SU-DHL-6 (cell line): ENCODE data around the gene CALML3.

Experiments used
- H2AFZ ChIP-seq: fragments of 200-600 bp; sonication (generic); 2 replicates; pipeline ENCODE4 v1.6.1; 2014; ENCODE audit warnings: low read depth, mild to moderate bottlenecking, moderate library complexity, mixed read lengths, antibody characterized with exemption, low read length; ENCODE audit not compliant: severe bottlenecking
- H3F3A ChIP-seq: fragments of 200-600 bp; shearing (Covaris generic); 2 replicates; pipeline ENCODE4 v1.6.0; 2016; ENCODE audit warnings: antibody characterized with exemption, mild to moderate bottlenecking; ENCODE audit not compliant: insufficient read depth
- H3K27ac ChIP-seq: fragments of 200-600 bp; sonication (generic); 2 replicates; pipeline ENCODE4 v1.5.1; 2016; ENCODE audit warnings: low read depth, mild to moderate bottlenecking, low read length, moderate library complexity, mixed read lengths
- H3K27me3 ChIP-seq: fragments of 200-600 bp; sonication (generic), shearing (Covaris generic); 2 replicates; pipeline ENCODE4 v1.6.0; 2014; ENCODE audit warnings: mild to moderate bottlenecking, low read length
- H3K36me3 ChIP-seq: fragments of 200-600 bp; sonication (generic); 2 replicates; pipeline ENCODE4 v1.6.1; 2014; ENCODE audit warnings: mild to moderate bottlenecking, low read length, mixed read lengths
- H3K4me2 ChIP-seq: fragments of 300-600, 200-600 bp; shearing (Covaris generic), sonication (generic); 2 replicates; pipeline ENCODE4 v1.6.0; 2014; ENCODE audit warnings: low read length, low read depth, mild to moderate bottlenecking; ENCODE audit not compliant: poor library complexity, severe bottlenecking
- H3K4me3 ChIP-seq: fragments of 200-600 bp; sonication (generic); 2 replicates; pipeline ENCODE4 v1.5.1; 2014; ENCODE audit warnings: antibody characterized with exemption, low read length, mild to moderate bottlenecking, mixed read lengths; ENCODE audit not compliant: insufficient read depth, poor library complexity, severe bottlenecking
- H3K79me2 ChIP-seq: fragments of 200-600 bp; sonication (generic); 2 replicates; pipeline ENCODE4 v1.6.1; 2014; ENCODE audit warnings: mild to moderate bottlenecking, low read length, moderate library complexity; ENCODE audit not compliant: insufficient read depth
- H3K9ac ChIP-seq: fragments of 200-600 bp; sonication (generic); 2 replicates; pipeline ENCODE4 v1.7.0; 2014; ENCODE audit warnings: mild to moderate bottlenecking, low read length
- H3K9me2 ChIP-seq: fragments of 200-600 bp; sonication (generic); replicated peaks from 2 replicates; pipeline ENCODE4 v1.6.1; 2014; ENCODE audit warnings: low read length; ENCODE audit not compliant: insufficient read depth
- H3K9me3 ChIP-seq: fragments of 200-600 bp; sonication (generic); 2 replicates; pipeline ENCODE4 v1.6.1; 2014; ENCODE audit warnings: low read length, mixed read lengths; ENCODE audit not compliant: insufficient read depth
- H4K20me1 ChIP-seq: fragments of 200-600 bp; sonication (generic); 2 replicates; pipeline ENCODE4 v1.6.1; 2014; ENCODE audit warnings: low read depth, mild to moderate bottlenecking, antibody characterized with exemption, low read length, moderate library complexity, mixed read lengths
- CTCF ChIP-seq: fragments of 200-600 bp; sonication (generic); IDR thresholded peaks from one replicate; pipeline ENCODE4 v1.5.1; 2017; ENCODE audit warnings: antibody characterized with exemption, mild to moderate bottlenecking, low read length, moderate library complexity; ENCODE audit not compliant: insufficient read depth, poor library complexity, severe bottlenecking
- EZH2phosphoT487 ChIP-seq: fragments of 200-600 bp; sonication (generic), shearing (Covaris generic); conservative IDR thresholded peaks from 2 replicates; pipeline ENCODE4 v1.6.1; 2018; ENCODE audit warnings: mild to moderate bottlenecking, antibody characterized with exemption, low read length, moderate library complexity, mixed read lengths

CALML3 gene

DNA sequence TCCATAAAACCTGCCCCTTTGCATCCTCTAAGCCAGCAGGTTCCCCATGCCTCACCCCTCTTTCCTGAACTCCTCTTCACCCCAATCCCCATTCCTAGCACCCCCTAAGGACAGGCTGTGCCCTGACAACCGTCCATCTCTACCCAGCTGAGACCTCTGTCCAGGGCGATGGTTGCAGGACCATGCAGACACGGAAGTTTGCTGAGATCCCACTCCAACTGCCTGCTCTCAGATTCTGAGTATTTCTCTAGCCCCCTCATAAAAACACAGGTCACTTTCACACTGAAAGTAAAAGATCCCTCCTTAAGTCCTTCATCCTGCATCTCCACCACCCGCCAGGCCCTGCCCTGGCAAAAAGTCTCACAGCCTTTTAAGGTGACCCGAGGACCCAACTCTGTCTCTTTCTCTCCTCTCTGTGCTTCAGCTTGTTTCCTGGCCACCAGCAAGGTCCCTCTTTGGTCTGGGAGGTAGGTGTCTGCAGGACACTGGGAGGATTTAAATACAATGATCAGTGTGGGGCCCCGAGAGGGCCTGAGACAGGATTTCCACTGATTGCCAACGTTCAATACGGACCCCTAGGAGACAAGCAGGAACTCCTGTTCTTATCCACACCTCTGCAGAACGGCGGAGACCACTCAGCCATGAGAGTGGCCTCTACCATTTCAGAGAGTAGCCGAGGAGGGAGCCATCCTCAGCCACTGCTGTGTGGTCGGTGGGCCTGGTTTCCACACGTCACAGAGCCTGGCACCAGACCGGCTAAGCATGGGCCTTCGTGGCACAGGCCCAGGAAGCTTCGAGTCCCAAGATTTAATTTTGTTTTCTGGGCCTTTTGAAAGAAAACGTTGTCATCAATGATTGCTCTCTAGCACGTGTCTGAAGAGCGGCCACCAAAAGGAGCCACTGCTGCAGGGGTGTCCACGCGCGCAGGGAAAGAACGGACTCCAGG is 27.9 kb downstream of the CALML3 start:
- Histone ChIP-seq H3F3A (no peaks in the 10 kb centered on the region), H3K79me2 (no peaks in the 10 kb centered on the region), H3K9ac (no peak overlapping the region), H3K4me2 (no peak overlapping the region), H3K9me3 (no peaks in the 10 kb centered on the region), H3K9me2 (no peaks in the 10 kb centered on the region), H3K27ac (no peak overlapping the region), H3K27me3 (no peaks in the 10 kb centered on the region), H2AFZ (no peak overlapping the region), H4K20me1 (no peaks in the 10 kb centered on the region), H3K4me3 (no peak overlapping the region), H3K36me3 (no peaks in the 10 kb centered on the region)
- TF ChIP-seq CTCF, result no peak
- TF ChIP-seq EZH2phosphoT487, result no peak

- H2AFZ ChIP-seq, result no peak overlapping the region
- H3K4me2 ChIP-seq, result no peak overlapping the region
- no peaks in the 10 kb centered on the region for H3K27me3 ChIP-seq
- H3F3A ChIP-seq, result no peaks in the 10 kb centered on the region
- no peaks in the 10 kb centered on the region for H3K9me2 ChIP-seq
- no peak overlapping the region for H3K4me3 ChIP-seq
- no peaks in the 10 kb centered on the region for H3K79me2 ChIP-seq
- no peaks in the 10 kb centered on the region for H3K9me3 ChIP-seq
- H3K36me3 ChIP-seq, result no peaks in the 10 kb centered on the region
- H3K9ac ChIP-seq, result no peak overlapping the region
- TF ChIP-seq CTCF (no peak), EZH2phosphoT487 (no peak)
- no peak overlapping the region for H3K27ac ChIP-seq
- H4K20me1 ChIP-seq, result no peaks in the 10 kb centered on the region
Measured at GRCh38 chr10:5553400-5554170, 28.8 kb downstream of the CALML3 start.

- Histone ChIP-seq H3K9ac (no peak overlapping the region), H3K9me2 (no peaks in the 10 kb centered on the region), H4K20me1 (no peaks in the 10 kb centered on the region), H3K36me3 (no peaks in the 10 kb centered on the region), H3F3A (no peaks in the 10 kb centered on the region), H3K4me3 (no peak overlapping the region), H3K27ac (no peak overlapping the region), H3K27me3 (no peaks in the 10 kb centered on the region), H3K4me2 (no peak overlapping the region), H2AFZ (no peak overlapping the region), H3K9me3 (no peaks in the 10 kb centered on the region), H3K79me2 (no peaks in the 10 kb centered on the region)
- TF ChIP-seq CTCF, result no peak
- TF ChIP-seq EZH2phosphoT487, result no peak
Measured at GRCh38 chr10:5555021-5555510, 30.3 kb downstream of the CALML3 start.
